Erythroblast (primary cell): Measurements from ENCODE around the gene NEDD4.

Experiments
- GATA1 ChIP-seq: IDR thresholded peaks from 2 replicates; pipeline ENCODE4 v1.6.1; 2011; ENCODE audit warnings: low read depth, mild to moderate bottlenecking, control low read depth, low read length, moderate library complexity
- POLR2A ChIP-seq: IDR thresholded peaks from 2 replicates; pipeline ENCODE4 v1.6.1; 2011; ENCODE audit warnings: mild to moderate bottlenecking, low read length

DNA sequence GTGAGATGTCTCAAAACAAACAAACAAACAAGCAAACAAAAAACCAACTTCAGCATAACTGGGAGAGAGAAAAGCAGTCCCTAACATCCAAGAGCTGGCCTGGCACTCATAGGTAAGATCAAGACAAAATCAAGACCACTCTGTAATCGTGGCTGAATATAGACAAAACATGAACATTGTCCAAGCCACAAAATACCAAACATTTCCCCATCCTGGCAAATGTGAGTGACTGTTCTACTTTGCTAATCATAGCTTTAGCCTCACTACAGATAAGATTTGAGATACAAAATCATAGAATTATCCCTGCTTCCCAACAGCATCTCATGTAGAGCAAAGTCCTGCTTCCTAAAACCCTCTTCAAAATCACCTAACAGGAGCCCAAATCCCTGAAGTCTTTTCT lies 133.7 kb downstream of the NEDD4 start:
- TF ChIP-seq POLR2A (no peak), GATA1 (no peak)
